Neural cell (in vitro differentiated cells): ENCODE results near the gene PUS10. TPM values are rescaled to one million over a fixed set of nuclear protein-coding genes. Genes with fewer than 3 reads are reported as not detected.

ENCODE experiments used
- H2AFZ ChIP-seq: fragments of 200-600, 300-800 bp; sonication (generic), shearing (Covaris generic); 2 replicates; pipeline ENCODE4 v1.6.0; 2014; ENCODE audit warnings: low read depth, mild to moderate bottlenecking, antibody characterized with exemption, low read length, moderate library complexity
- H3F3A ChIP-seq: fragments of 200-600 bp; shearing (Covaris generic); 2 replicates; pipeline ENCODE4 v1.6.1; 2016; ENCODE audit warnings: mild to moderate bottlenecking, moderate library complexity, mixed read lengths, antibody characterized with exemption, low read length; ENCODE audit not compliant: insufficient read depth, poor library complexity, severe bottlenecking
- H3K27ac ChIP-seq: fragments of 200-600, 300-800 bp; sonication (generic), shearing (Covaris generic); 2 replicates; pipeline ENCODE4 v1.5.1; 2014; ENCODE audit warnings: mild to moderate bottlenecking, low read length, moderate library complexity
- H3K27me3 ChIP-seq: fragments of 300-800, 200-600 bp; sonication (generic), shearing (Covaris generic); 2 replicates; pipeline ENCODE4 v1.6.0; 2014; ENCODE audit warnings: mild to moderate bottlenecking, low read depth, low read length, moderate library complexity; ENCODE audit not compliant: insufficient read depth
- H3K36me3 ChIP-seq: fragments of 300-800, 200-600 bp; sonication (generic), shearing (Covaris generic); 2 replicates; pipeline ENCODE4 v1.5.1; 2014; ENCODE audit warnings: mild to moderate bottlenecking, antibody characterized with exemption, low read length, moderate library complexity; ENCODE audit not compliant: insufficient read depth
- H3K4me2 ChIP-seq: fragments of 300-800, 200-600 bp; sonication (generic), shearing (Covaris generic); 2 replicates; pipeline ENCODE4 v1.6.0; 2014; ENCODE audit warnings: mild to moderate bottlenecking, low read length
- H3K4me3 ChIP-seq: fragments of 300-800, 200-600 bp; sonication (generic), shearing (Covaris generic); 2 replicates; pipeline ENCODE4 v1.5.1; 2014; ENCODE audit warnings: mild to moderate bottlenecking, low read length, moderate library complexity
- H3K79me2 ChIP-seq: fragments of 200-600 bp; shearing (Covaris generic); replicated peaks from 2 replicates; pipeline ENCODE4 v1.6.0; 2014; ENCODE audit warnings: mild to moderate bottlenecking, low read length, moderate library complexity; ENCODE audit not compliant: insufficient read depth
- H3K9ac ChIP-seq: fragments of 300-800, 200-600 bp; sonication (generic), shearing (Covaris generic); 2 replicates; pipeline ENCODE4 v1.6.1; 2016; ENCODE audit warnings: mild to moderate bottlenecking, low read length, mixed read lengths
- H3K9me2 ChIP-seq: fragments of 200-600 bp; shearing (Covaris generic); 2 replicates; pipeline ENCODE4 v1.6.1; 2016; ENCODE audit warnings: mild to moderate bottlenecking, low read length, mixed read lengths; ENCODE audit not compliant: insufficient read depth
- H3K9me3 ChIP-seq: fragments of 200-600, 300-800 bp; sonication (generic), shearing (Covaris generic); 2 replicates; pipeline ENCODE4 v1.6.1; 2016; ENCODE audit warnings: mild to moderate bottlenecking, mixed run types, low read length, moderate library complexity, mixed read lengths
- H4K20me1 ChIP-seq: fragments of 200-600 bp; shearing (Covaris generic); 2 replicates; pipeline ENCODE4 v1.6.1; 2016; ENCODE audit warnings: mild to moderate bottlenecking, mixed run types; ENCODE audit not compliant: insufficient read depth
- EP300 ChIP-seq: fragments of 450-650 bp; conservative IDR thresholded peaks from 2 replicates; pipeline ENCODE4 v1.6.1; 2014; ENCODE audit warnings: antibody characterized with exemption, mild to moderate bottlenecking, moderate library complexity; ENCODE audit not compliant: poor library complexity, severe bottlenecking
- EZH2 ChIP-seq: fragments of 200-600, 300-800 bp; shearing (Covaris generic), sonication (generic); IDR thresholded peaks from 2 replicates; pipeline ENCODE4 v1.6.1; 2014; ENCODE audit warnings: antibody characterized with exemption, low read length, borderline replicate concordance, mild to moderate bottlenecking; ENCODE audit not compliant: insufficient read depth, poor library complexity, severe bottlenecking
- MXI1 ChIP-seq: fragments of 450-650 bp; conservative IDR thresholded peaks from 2 replicates; pipeline ENCODE4 v1.6.1; 2014; ENCODE audit warnings: antibody characterized with exemption, mild to moderate bottlenecking; ENCODE audit not compliant: poor library complexity, severe bottlenecking
- POLR2AphosphoS5 ChIP-seq: IDR thresholded peaks from 2 replicates; pipeline ENCODE4 v1.6.1; 2012
- RAD21 ChIP-seq: fragments of 450-650 bp; conservative IDR thresholded peaks from 2 replicates; pipeline ENCODE4 v1.6.1; 2014; ENCODE audit warnings: antibody characterized with exemption, mild to moderate bottlenecking, moderate library complexity
- SMC3 ChIP-seq: fragments of 450-650 bp; conservative IDR thresholded peaks from 2 replicates; pipeline ENCODE4 v1.6.1; 2014; ENCODE audit warnings: antibody characterized with exemption, mild to moderate bottlenecking, moderate library complexity; ENCODE audit not compliant: poor library complexity
- TAF1 ChIP-seq: IDR thresholded peaks from 2 replicates; pipeline ENCODE4 v1.6.1; 2012; ENCODE audit warnings: low read depth
- polyA plus RNA-seq: library from polyadenylated mRNA; depleted of rRNA; stranded (reverse); fragments of >200 nt; gene quantifications from 2 replicates; pipeline ENCODE4 v1.2.3, GENCODE V29; 2014
- TF ChIP-seq, protein P1 (sequence below): fragments of 450-650 bp; IDR thresholded peaks from 2 replicates; pipeline ENCODE4 v1.5.1; 2014; ENCODE audit warnings: antibody characterized with exemption, mild to moderate bottlenecking, moderate library complexity; ENCODE audit not compliant: poor library complexity, severe bottlenecking
- TF ChIP-seq, protein P2 (sequence below): IDR thresholded peaks from 2 replicates; pipeline ENCODE4 v1.6.1; 2012; ENCODE audit warnings: borderline replicate concordance

PUS10 gene
- polyA plus RNA-seq, 1 donor from 2014 or later: 3.5 TPM

GRCh38 chr2:60939622-60940021, 78.4 kb downstream of the PUS10 start:
- Histone ChIP-seq H3K4me2 (no peak overlapping the region), H3K79me2 (no peaks in the 10 kb centered on the region), H3K9me2 (no peaks in the 10 kb centered on the region), H3F3A (no peaks in the 10 kb centered on the region), H4K20me1 (no peaks in the 10 kb centered on the region), H3K27ac (no peak overlapping the region), H2AFZ (no peak overlapping the region), H3K9me3 (no peaks in the 10 kb centered on the region), H3K27me3 (no peaks in the 10 kb centered on the region), H3K36me3 (no peaks in the 10 kb centered on the region), H3K4me3 (no peak overlapping the region), H3K9ac (no peak overlapping the region)
- TF ChIP-seq, protein P1, sequence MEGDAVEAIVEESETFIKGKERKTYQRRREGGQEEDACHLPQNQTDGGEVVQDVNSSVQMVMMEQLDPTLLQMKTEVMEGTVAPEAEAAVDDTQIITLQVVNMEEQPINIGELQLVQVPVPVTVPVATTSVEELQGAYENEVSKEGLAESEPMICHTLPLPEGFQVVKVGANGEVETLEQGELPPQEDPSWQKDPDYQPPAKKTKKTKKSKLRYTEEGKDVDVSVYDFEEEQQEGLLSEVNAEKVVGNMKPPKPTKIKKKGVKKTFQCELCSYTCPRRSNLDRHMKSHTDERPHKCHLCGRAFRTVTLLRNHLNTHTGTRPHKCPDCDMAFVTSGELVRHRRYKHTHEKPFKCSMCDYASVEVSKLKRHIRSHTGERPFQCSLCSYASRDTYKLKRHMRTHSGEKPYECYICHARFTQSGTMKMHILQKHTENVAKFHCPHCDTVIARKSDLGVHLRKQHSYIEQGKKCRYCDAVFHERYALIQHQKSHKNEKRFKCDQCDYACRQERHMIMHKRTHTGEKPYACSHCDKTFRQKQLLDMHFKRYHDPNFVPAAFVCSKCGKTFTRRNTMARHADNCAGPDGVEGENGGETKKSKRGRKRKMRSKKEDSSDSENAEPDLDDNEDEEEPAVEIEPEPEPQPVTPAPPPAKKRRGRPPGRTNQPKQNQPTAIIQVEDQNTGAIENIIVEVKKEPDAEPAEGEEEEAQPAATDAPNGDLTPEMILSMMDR: no peak
- TF ChIP-seq MXI1 (no peak), RAD21 (no peak), SMC3 (no peak), POLR2AphosphoS5 (no peak), EP300 (no peak), EZH2 (no peak)
- TF ChIP-seq, protein P2, sequence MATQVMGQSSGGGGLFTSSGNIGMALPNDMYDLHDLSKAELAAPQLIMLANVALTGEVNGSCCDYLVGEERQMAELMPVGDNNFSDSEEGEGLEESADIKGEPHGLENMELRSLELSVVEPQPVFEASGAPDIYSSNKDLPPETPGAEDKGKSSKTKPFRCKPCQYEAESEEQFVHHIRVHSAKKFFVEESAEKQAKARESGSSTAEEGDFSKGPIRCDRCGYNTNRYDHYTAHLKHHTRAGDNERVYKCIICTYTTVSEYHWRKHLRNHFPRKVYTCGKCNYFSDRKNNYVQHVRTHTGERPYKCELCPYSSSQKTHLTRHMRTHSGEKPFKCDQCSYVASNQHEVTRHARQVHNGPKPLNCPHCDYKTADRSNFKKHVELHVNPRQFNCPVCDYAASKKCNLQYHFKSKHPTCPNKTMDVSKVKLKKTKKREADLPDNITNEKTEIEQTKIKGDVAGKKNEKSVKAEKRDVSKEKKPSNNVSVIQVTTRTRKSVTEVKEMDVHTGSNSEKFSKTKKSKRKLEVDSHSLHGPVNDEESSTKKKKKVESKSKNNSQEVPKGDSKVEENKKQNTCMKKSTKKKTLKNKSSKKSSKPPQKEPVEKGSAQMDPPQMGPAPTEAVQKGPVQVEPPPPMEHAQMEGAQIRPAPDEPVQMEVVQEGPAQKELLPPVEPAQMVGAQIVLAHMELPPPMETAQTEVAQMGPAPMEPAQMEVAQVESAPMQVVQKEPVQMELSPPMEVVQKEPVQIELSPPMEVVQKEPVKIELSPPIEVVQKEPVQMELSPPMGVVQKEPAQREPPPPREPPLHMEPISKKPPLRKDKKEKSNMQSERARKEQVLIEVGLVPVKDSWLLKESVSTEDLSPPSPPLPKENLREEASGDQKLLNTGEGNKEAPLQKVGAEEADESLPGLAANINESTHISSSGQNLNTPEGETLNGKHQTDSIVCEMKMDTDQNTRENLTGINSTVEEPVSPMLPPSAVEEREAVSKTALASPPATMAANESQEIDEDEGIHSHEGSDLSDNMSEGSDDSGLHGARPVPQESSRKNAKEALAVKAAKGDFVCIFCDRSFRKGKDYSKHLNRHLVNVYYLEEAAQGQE: no peak

DNA sequence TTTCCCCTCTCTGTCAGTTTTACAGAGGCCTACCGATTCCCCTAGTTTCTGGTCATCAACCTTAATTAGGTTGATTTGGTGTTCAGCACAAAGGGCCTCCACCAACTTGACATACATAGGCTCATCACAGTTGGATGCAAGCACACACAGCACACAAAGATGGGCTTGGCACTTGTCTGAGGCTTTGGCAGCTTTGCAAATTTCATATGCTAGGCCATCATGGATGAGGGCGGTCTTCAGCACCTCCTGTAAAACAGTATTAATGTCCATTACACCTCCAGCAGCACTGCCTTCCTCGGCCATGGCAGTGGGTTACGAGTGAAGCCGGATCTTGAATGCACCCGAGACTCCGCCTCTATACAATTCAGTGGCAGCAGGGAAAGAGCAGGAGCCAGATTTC, 79.8 kb downstream of the PUS10 start:
- H3K9me2 ChIP-seq: no peaks in the 10 kb centered on the region
- H3K27me3 ChIP-seq: no peaks in the 10 kb centered on the region
- H3F3A ChIP-seq: no peaks in the 10 kb centered on the region
- no peaks in the 10 kb centered on the region for H4K20me1 ChIP-seq
- no peak overlapping the region for H3K9ac ChIP-seq
- H3K27ac ChIP-seq: no peak overlapping the region
- H3K36me3 ChIP-seq: no peaks in the 10 kb centered on the region
- H3K79me2 ChIP-seq: no peaks in the 10 kb centered on the region
- H3K4me2 ChIP-seq: no peak overlapping the region
- no peak overlapping the region for H3K4me3 ChIP-seq
- no peaks in the 10 kb centered on the region for H3K9me3 ChIP-seq
- no peak for TF ChIP-seq POLR2AphosphoS5
- TF ChIP-seq EP300: no peak
- TF ChIP-seq MXI1: no peak
- TF ChIP-seq, protein P2: no peak
- TF ChIP-seq TAF1: no peak
- no peak for TF ChIP-seq RAD21
- TF ChIP-seq SMC3: no peak
- TF ChIP-seq, protein P1: no peak
- no peak for TF ChIP-seq EZH2
- H2AFZ ChIP-seq: no peak overlapping the region
